ENCODE results near the gene NKX1-1. TPM values are rescaled to one million over a fixed set of nuclear protein-coding genes. Genes with fewer than 3 reads are reported as not detected.
A peak's percentile ranks its signal among the peaks of the same experiment; 100 is the strongest.

The NKX1-1 gene
- total and polyA plus RNA-seq, 9 of the 15 experiments (the other 6 are each of a cell fraction or from before 2014, with no cell fraction given) = not detected

- TF ChIP-seq, protein P1, sequence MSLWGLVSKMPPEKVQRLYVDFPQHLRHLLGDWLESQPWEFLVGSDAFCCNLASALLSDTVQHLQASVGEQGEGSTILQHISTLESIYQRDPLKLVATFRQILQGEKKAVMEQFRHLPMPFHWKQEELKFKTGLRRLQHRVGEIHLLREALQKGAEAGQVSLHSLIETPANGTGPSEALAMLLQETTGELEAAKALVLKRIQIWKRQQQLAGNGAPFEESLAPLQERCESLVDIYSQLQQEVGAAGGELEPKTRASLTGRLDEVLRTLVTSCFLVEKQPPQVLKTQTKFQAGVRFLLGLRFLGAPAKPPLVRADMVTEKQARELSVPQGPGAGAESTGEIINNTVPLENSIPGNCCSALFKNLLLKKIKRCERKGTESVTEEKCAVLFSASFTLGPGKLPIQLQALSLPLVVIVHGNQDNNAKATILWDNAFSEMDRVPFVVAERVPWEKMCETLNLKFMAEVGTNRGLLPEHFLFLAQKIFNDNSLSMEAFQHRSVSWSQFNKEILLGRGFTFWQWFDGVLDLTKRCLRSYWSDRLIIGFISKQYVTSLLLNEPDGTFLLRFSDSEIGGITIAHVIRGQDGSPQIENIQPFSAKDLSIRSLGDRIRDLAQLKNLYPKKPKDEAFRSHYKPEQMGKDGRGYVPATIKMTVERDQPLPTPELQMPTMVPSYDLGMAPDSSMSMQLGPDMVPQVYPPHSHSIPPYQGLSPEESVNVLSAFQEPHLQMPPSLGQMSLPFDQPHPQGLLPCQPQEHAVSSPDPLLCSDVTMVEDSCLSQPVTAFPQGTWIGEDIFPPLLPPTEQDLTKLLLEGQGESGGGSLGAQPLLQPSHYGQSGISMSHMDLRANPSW (CRISPR knock-in tag; IDR thresholded peaks at IDR 0.05) = peak; percentile 99; the same call in 1 of the 2 replicates
- TF ChIP-seq MYC (IDR thresholded peaks at IDR 0.05; ENCODE audit: low read depth, low read length) = peak; percentile 56; the same call in 1 of the 2 replicates
- TF ChIP-seq MYC (CRISPR knock-in tag; IDR thresholded peaks at IDR 0.05; ENCODE audit: borderline replicate concordance, low read depth) = peak; percentile 40; the same call in 1 of the 2 replicates
- TF ChIP-seq FUS (optimal IDR thresholded peaks at IDR 0.05; ENCODE audit: low read depth, low read length) = no peak
- peak; percentile 100 for TF ChIP-seq PRMT5 (CRISPR knock-in tag; IDR thresholded peaks at IDR 0.05)
- TF ChIP-seq ZNF239 (CRISPR knock-in tag; IDR thresholded peaks at IDR 0.05) = peak; percentile 53
- no peak for TF ChIP-seq ZNF785 (CRISPR knock-in tag; IDR thresholded peaks at IDR 0.05)
- peak; percentile 90 for TF ChIP-seq ZFX (CRISPR knock-in tag; IDR thresholded peaks at IDR 0.05)
- TF ChIP-seq ZNF764 (CRISPR knock-in tag; IDR thresholded peaks at IDR 0.05; ENCODE audit: low read depth) = no peak
- 0 out of 2 replicates have a peak, but pooled peaks have one; percentile 10 for TF ChIP-seq ZBTB34 (CRISPR knock-in tag; IDR thresholded peaks at IDR 0.05)
- TF ChIP-seq MAX (CRISPR knock-in tag; IDR thresholded peaks at IDR 0.05) = peak; percentile 97
- peak in 1 of 2 experiments; percentile 31; a peak in 1 of 4 replicates for TF ChIP-seq TRIM24 (IDR thresholded peaks at IDR 0.05)
- peak in 2 of 3 experiments; percentile 36 to 48 for TF ChIP-seq YY1 (IDR thresholded peaks at IDR 0.05; ENCODE audit: borderline replicate concordance in 1 of 3, control insufficient read depth in 1 of 3, extremely low read depth in 1 of 3, insufficient read depth in 3 of 3, insufficient read length in 1 of 3, insufficient replicate concordance in 2 of 3, low read depth in 1 of 3, low read length in 2 of 3)
- TF ChIP-seq MECOM (CRISPR knock-in tag; IDR thresholded peaks at IDR 0.05) = peak; percentile 93
- peak; percentile 90 for TF ChIP-seq ZNF668 (CRISPR knock-in tag; IDR thresholded peaks at IDR 0.05)
Measured at GRCh38 chr4:1410491-1411325, 4.5 kb upstream of the NKX1-1 start (continued).

Data from K562 (cell line).